SH-SY5Y (cell line): Measurements from ENCODE around the gene FBXL17.

ENCODE experiments used
- GATA2 ChIP-seq: IDR thresholded peaks from 2 replicates; pipeline ENCODE4 v1.6.1; 2011; ENCODE audit warnings: mild to moderate bottlenecking, low read depth, low read length
- GATA3 ChIP-seq: IDR thresholded peaks from 2 replicates; pipeline ENCODE4 v1.6.1; 2011; ENCODE audit warnings: low read depth, mild to moderate bottlenecking, low read length, moderate library complexity

- TF ChIP-seq GATA2, result no peak
- TF ChIP-seq GATA3, result no peak
Observed at GRCh38 chr5:108344103-108344822, 37.6 kb downstream of the FBXL17 start.
